OCI-LY1 (cell line): ENCODE measurements around the gene HMCN2.

Experiments used
- CTCF ChIP-seq: fragments of 200-600 bp; sonication (generic), shearing (Covaris generic); IDR thresholded peaks from 2 replicates; pipeline ENCODE4 v1.5.1; 2017; ENCODE audit warnings: mild to moderate bottlenecking, antibody characterized with exemption, low read length, moderate library complexity, mixed read lengths
- EZH2 ChIP-seq: fragments of 200-600 bp; sonication (generic), shearing (Covaris generic); IDR thresholded peaks from 2 replicates; pipeline ENCODE4 v1.8.0; 2017; ENCODE audit warnings: borderline replicate concordance, mixed run types, mild to moderate bottlenecking, antibody characterized with exemption, low read length, moderate library complexity, mixed read lengths

GRCh38 chr9:130383350-130383715, 117.8 kb downstream of the HMCN2 start:
- TF ChIP-seq CTCF, result no peak
- TF ChIP-seq EZH2, result no peak
